GF-D8 (cell line): ENCODE data around the gene PPP1R9B.
A peak's percentile ranks its signal among the peaks of the same experiment; 100 is the strongest.

Experiments
- DNase-seq: peaks from one replicate; lab custom pipeline; 2025; lab: John Stamatoyannopoulos, UW

The PPP1R9B gene

DNA sequence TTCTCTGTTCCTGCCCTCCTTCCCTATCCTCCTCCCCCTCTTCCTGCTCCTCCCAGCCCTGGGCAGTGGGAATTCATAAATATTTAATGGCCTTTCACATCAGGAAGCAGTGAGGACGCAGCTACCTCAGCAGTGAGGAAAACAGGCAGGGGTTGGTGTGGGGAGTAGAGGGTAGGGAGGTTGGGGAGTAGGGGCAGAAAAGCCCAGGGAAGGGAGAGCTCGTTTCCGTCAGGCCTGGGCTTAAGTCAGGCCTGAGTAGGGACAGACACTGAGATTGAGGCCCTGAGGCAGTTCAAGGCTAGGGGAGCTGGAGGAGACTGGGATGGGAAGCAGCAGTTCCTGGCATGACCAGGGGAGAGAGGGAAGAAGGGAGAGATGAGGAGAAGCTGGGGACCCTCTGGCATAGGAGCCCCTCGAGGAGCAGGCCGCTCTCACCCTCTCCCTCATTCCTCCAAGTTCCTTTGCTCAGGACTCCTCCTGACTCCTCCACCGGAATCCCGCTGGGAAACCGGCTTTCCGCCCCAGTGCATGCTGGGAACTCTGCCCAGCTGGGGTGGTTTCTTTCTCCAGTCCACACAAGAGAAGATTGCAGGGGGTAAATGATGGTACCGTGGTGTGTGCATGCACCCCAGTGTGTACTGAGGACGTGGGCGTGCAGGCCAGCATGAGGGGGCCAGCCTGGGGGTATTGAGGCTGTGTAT is 26.7 kb downstream of the PPP1R9B start:
- no peak for DNase-seq

DNA sequence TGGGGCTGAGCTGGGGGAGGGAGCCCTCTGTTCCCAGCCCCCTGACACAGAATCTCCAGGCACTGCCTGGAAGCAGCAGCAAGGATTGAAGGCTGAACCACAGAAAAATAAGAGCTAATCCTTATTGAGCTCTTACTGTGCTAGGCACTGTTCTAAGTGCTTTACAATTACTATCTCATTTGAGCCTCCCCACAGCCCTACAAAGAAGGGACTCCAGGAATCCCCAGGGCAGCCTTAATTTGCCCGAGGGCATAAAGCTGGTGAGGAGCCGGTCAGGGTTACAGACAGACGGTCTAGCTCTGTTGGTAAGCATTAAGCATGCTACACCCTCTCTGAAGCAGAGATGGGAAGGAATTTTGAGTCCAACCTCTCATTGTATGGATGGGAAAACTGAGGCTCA is 27.5 kb downstream of the PPP1R9B start:
- no peak for DNase-seq

DNA sequence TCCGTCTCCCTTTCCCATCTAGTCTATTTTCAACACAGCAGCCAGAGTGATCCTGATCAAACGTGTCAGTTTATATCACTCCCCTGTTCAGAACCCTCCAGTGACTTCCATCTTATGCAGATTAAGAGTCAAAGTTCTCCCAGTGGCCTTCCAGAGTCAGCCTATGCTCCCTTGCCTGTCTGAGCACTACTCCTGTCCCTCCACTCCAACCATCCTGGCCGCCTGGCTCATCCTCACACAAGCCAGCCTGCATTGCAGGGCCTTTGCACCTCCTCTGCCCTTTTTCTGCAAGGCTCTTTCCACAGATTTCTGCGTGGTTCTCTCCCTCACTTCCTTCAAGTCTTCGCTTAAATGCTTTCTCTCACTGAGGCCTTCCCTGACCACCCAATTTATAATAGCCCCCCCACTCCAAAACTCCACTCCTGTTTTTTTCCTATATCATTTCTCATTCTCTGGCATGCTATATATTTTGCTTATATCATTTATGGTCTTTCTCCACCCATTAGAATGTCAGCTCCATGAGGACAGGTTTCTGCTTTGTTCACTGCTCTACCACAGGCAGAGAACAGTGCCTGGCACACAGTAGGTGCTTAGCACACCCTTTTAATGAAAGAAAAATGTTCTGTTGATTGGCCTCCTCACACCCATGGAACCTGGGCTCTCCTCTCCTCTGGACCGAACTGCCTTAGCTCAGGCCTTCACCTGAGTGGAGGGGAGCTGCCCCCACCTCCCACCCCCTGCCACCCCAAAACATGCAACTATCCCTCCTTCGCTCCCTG is 29.8 kb downstream of the PPP1R9B start:
- DNase-seq: no peak

DNA sequence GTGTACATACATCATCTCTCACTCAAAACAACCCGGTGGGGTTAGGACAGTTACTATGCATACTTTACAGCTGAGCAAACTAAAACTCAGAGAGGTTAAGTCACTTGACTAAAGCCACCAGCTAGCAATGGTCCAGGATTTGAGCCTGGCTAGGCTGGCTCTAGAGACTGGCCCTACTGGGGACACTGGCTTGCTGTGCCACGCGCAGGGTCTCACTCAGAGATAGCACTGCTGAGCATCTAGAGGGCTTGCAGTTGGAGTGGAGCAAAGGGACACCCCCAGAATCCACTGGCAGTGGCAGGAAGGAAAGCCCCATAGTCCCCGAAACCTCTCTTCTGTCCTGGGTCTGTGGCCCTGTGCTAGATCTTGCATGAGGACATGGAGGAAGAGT is 31.7 kb downstream of the PPP1R9B start:
- DNase-seq: no peak

DNA sequence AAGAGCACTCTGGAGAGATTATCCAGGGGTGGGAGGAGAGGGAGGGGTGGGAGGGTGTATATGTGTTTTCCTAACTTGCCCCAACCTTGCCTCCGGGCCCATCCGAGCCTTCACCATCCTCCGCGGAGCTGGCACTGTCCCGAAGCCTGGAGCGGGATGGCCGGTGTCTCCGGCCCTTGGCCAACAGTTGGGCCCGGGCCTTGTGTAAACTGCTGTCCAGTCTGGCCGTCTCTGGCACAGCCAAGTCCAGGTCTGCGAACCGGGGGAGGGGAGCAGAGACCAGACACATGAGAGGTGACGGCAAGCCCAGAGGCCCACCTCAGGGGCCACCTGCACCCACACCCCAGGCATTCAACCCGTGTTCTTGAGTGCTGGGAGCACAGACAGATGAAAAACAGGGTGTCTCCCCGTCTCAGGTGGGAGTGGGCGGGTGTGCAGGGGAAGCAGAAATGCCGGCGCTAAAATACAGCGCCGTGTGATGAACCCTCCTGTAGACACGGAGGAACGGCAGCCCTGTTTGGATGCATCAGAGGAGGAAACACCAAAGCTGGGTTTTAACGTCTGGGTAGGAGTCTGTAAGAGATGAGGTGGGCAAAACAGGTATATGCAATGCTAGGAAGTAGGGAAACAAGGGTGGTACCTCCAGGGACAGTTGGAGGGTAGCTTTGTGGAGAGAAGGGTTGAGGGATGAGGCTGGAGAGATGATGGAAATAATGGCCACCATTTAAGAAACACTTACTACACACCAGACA is 32.2 kb downstream of the PPP1R9B start:
- DNase-seq: no peak

DNA sequence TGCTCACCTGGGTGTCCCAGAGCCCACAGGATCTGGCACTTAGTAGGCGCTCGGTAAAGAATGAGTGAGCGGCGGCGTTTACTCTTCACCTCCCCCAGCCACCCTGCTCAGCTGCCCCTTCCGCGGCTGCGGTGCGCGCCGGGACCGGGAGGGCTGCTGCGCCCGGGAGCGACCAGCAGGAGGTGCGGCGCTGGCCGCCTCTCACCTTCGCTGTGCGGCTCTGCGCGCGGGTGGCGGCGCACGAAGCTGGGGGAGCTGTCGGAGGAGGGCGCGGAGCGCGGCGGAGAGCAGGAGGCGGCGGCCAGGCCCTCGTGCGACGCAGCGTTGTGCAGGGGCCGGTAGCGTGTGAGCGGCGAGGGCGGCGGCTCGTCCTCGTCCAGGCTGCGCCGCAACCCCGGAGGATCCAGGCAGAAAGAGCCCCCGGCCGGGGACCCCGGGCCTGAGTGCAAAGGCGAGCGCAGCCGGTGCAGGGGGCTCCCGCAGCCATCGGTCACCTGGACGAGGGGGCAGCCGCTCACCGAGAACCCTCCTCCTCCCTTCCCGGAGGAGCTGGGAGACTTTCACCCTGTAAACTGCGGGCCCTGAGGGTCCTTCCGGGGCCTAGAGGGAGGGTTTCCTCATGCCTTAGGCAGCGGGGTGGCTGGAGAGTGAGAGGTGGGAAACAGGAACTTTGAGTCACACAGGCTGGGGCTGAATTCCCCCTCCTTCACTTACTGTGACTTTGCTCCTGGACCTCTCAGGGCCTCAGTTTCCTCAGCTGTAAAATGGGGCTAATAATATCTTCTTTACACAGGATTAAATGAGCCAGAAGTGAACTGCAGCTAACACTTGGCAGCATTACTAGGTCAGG is 33.0 kb downstream of the PPP1R9B start:
- DNase-seq: no peak

DNA sequence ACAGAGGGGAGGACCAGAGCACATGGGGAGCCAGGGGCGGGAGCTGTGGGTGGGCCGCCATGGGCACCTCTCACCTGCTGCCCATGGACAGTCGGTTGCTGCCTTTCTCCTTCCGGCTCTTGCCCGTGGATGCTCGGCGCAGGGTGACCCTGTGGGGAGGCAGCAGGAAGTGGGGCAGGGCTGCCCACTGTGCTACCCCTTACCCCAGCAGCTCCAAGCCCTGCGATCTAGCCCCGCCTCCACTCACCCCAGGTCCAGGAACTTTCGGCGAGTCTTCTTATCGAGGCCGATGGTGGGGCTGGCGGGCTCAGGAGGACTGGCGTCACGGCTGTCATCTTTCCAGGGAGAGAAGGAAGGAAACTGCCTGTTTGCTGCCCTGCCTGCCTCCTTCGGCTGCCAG is 34.7 kb downstream of the PPP1R9B start:
- no peak for DNase-seq

DNA sequence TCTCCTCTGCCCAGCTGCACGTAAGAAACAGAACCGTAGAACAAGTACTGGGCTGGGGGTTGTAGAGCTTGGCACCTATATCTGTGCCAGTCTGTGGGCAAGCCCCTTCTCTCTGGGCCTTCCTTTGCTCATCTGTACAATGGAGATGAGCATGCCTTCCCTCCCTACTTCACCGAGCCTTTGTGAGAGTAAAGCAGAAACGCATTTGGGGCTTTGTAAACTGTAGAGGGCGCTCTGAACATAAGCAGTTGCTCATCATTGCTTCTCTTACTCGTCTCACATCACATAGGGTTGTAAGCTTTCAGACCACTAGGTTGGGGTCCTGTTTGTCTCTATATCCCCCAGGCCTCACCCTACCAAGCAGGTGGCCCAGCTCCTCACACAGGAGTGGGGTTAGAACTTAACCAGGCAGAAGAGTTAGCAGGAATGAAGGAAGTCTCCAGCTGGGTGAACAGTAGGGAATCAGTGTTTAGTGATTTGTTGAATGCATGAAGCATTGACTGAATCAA is 35.6 kb downstream of the PPP1R9B start:
- DNase-seq: peak; percentile 13

DNA sequence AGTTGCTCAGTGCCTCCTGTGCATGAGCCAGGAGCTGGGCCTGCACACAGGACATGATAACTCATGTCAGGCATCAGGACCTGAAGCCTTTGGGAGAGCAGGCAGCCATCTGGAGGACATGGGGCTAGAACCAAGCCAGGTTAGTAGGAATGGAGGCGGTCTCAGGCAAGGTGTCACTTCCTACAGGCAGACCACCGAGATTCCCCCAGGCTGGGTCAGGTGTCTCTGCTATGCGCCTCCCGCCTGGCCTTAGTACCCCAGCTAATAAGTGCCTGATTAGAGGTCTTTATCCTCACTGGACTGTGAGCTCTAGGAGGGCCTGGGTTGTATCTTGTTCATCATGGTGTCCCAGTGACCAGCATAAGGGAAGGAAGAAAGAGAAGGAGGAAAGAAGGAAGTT is 36.1 kb downstream of the PPP1R9B start:
- no peak for DNase-seq

DNA sequence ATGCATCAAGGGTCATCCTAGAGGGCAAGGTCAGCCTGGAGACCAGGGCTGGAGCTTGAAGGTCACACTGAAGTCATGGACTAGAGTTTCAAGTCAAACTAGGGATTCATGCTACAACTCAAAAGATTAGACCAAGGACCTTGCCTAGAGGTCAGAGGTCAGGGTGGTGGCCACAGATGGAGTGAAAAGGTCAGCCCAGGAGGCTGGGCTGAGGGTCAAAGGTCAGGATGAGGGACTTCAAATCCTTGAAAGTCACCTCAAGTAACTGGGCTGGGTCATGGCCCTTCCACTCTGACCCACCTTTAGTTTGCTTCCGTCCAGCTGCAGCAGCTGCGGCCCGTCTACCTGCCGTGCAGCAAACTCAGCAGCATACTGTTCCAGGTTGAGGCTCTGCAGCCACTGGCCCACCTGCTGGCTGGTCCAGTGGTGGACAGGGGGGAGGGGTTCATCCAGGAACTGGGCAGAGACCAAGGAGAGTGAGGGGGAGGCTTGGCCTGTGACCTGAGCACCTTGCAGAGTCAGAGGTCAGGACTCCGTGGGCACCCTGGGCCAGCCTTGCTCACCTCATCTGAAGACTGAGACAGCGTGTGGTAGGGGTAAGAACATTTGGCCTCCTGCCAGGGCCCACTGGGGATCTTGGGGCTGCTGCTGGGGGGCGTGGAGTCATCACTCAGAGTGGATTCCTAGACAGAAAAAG is 36.7 kb downstream of the PPP1R9B start:
- DNase-seq: no peak

DNA sequence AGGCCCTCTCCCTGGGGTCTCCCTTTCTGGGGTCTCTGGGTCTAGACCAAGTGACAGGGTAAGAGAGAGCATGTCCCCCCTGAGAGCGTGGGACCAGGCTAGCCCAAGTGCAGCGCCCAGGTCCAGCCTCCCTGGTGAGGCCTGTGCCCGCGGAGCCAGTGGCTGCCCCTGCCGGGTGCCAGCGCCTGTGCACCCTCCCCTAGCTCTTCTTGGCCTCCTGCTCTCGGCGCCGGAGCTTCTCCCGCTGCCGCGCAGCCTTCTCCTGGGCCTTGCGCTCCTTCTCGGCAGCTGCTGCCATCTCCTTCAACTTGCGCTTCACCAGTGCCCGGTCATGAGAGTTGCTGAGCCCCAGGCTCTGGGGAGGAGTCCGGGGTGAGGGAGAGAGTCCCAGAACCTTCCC is 37.8 kb downstream of the PPP1R9B start:
- DNase-seq: no peak

DNA sequence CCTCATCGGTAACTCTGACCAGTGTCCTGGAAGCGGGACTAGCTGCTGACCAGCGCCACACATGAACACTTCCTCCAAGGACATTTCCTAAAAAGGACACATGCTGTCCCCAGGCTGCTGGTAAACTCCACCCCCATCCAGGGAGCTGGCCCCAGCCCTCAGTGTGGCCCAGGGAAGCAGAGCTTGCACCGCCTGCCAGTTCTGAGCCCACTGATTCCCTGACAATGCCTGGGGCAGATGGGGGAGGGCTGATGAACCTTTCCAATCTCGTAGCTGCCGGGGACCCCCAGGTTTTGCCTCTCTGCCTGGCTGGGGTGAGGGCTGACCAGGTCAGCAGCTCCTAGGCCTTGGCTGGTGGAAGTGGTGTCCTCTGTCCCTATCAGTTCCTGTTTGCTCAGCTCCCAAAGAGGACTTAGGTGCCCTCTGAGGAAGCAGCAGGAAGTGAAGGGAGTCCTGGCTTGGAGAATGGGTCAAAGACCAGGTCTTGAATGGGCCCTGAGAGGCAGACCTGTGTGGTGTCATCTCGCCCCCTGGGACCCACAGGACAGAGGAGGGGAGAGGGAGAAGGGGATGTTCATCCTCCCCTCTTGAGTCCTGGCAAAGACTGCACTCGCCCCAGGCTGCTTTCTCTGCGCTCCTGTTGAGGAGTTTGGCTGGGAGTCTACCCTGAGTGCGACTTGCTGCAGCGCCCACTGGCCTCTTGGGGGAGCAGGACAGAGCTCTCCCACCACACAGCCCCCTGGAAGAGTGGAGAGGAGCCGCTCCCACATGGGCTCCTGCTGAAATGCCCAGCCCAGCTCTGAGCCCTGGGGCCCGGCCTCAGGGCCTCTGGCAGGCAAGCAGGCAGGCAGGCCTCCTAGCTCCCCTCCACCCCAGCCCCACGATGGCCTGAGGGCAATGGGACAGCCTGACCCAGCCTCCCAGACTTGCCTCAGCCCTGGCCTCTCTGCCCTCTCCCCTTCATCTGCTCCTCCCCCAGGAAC is 38.5 kb downstream of the PPP1R9B start:
- no peak for DNase-seq

DNA sequence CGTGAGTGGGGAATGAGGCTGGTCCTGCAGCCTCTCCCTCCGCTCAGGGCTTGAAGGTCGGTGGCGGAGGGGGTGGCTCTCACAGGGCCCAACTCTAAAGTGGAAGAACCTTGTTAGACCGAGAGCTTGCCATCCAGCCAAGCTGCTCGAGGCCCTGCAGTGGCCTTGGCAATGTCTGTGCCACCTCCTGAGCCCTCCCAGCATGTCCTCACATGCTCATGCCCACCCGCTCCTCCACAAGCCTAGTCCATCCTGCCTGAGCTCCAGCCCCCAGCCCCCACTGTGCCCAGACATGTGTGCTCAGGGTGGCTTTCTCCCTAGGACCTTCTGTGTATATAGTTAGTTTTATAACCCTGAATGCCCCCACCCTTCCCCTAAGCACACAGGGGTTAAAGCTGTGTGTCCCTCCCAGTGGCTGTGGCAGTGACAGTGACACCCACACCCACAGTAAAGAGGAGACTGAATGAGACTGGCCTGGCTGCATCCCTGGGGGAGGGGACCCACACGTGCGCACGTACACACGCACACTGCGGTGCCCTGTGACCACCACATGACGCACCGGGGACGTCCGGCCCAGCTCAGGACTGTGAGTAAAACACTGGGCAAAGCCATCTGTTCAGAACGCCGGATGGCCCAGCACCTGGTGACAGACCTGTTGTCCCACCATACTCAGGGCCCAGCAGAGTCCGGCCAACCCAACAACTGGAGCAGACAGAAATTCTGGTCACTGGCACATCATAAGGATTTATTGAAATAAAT is 39.7 kb downstream of the PPP1R9B start:
- no peak for DNase-seq

DNA sequence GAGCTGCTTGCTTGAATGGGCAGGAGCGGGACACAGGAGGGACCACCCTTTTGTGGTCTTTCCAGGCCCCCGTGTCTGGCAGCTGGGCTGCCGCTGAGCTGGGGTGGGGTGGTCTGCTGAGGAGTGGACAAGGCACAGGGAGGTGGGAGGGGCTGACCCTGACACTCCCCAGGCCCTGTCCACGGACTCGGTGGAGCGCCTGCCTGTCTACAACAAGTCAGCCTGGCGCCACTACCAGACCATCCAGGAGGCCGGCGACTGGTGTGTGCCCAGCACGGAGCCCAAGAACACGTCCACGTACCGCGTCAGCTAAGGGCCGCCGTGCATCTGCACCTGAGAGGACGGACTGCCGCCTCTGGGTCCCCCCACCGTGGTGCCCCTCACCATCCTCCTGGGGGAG is 40.7 kb downstream of the PPP1R9B start:
- DNase-seq: no peak

DNA sequence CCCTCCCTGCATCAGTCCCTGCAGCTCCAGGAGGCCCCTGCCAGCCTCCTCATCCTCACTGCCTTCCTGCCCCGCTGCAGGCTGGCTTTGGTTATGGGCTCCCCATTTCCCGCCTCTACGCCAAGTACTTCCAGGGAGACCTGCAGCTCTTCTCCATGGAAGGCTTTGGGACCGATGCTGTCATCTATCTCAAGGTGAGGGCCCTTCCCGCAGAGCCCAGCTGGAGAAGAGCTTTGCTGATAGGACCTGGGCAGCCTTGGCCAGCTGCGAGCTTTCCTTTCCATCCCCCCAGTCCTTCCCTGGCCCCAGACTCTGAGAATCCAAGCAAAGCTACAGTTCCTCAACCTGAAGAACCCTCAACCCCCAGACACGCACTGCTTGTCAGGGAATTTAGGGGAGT is 41.3 kb downstream of the PPP1R9B start:
- no peak for DNase-seq

DNA sequence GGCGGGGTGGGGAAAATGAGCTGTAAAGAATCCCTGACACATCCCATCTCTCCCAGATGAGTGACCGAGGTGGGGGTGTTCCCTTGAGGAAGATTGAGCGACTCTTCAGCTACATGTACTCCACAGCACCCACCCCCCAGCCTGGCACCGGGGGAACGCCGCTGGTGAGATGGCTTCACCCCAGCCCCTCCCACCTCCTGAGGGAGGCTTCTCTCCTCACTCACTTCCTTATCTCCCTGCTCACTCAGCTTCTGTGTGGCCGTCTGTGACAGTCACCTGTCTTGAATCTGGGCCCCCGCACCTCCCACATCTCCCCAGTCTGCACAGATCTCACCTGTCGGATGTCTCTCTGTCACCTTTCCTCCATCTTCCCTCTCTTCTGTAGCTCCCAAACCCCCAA is 41.9 kb downstream of the PPP1R9B start:
- DNase-seq: no peak

DNA sequence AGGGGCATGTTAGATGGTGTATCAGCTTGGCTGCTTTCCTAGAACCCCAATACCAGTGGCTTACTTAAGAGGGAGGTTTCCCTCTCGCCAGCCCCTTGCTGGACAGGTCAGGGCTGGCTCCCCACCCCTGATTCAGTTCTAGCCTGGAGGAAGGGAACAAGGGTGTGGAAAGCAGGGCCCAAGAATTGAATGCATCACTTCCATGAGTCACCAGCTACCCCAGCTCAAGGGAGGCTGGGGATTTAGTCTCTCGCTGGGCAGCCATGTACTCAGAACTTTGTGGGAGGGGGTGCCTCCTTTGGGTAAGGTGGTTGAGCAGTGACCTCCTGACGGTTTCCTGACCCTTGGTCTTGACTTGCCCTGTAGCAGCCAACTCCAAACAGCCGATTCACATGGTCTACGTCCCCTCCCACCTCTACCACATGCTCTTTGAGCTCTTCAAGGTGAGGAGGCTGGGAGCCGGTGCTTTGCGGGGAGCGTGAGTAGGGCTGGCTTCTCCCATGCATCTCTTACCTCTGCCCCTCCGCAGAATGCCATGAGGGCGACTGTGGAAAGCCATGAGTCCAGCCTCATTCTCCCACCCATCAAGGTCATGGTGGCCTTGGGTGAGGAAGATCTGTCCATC is 42.6 kb downstream of the PPP1R9B start:
- DNase-seq: no peak

DNA sequence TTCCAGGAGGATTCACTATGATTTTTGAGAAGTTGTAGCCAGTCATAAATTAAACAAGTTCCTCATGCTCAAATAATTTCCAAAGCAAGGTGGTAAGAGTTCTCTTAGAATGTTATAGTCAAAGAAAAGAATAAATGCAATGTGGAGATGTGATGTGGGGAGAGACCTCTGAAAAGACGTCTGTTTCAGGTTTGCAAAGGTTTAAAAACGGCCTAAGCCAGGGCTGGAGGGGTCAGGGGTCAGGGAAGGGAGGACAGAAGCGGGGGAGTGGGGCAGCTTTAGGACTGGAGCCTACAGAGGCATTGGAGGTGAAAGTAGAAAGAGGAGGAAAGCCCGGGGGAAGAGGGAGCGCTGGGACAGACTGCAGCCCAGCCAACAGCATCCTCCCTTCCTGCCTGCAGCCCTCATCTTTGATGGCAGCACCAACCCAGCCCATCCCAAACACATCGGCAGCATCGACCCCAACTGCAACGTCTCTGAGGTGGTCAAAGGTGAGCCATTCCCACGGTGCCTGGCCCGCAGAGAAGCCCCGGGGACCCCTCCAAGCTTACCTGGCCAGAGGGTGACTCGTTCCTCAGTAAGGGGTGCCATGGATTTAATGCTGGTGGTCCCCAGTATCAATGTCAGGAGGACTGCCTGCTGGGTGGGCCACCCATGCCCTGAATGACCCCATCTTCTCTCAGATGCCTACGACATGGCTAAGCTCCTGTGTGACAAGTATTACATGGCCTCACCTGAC is 43.9 kb downstream of the PPP1R9B start:
- DNase-seq: no peak
